HG03520 (cell line): ENCODE measurements around the gene SERAC1.
"Not testable (repeated sequence)": the region's sequence is repeated elsewhere in the genome, so short reads cannot be mapped to it uniquely, and the experiment has no call there.

Source experiments
- ATAC-seq: cut with Tn5 transposase; IDR thresholded peaks from one replicate; pipeline ENCODE4 v1.9.1; 2021; ENCODE audit warnings: mild to moderate bottlenecking, moderate library complexity; ENCODE audit not compliant: unreplicated experiment

SERAC1 gene

DNA sequence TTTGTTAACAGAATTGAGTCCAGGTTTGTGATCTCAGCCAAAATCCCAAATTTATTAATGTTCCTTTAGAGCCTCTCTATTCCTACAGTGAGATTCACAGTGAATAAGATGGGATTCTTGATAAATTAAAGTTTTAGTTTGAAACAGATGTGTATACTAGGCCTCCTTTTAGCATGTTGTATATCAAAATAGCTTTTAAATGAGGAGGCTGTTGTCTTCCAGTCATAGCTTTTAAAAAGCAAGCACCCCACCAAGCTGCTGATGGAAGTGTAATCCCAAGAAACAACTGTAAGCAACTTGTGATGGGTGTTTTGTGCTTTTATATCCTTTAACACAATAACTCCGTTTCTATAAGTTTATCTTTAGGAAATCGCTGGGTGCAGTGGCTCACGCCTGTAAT lies 7.0 kb upstream of the SERAC1 start:
- no peak for ATAC-seq

DNA sequence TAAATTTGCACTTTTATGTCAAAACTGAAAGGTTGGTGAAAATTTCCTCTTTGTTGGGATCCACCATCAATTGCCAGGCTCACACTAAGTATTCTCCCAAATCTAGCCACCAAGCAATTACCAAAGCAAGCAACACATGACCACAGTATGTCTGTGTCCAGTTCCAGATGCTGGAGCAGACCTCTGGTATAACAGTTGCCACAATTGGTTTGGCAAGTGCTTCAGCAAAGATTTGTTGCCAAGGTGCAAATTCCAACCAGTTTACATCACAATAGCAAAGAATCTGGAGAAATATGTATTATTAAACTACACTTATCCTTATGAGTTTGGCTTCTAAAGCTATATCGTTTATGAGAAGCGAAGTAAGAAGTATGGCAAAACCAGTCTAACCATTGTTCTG lies 6.5 kb upstream of the SERAC1 start:
- no peak for ATAC-seq

GRCh38 chr6:158174024-158174423 lies 6.0 kb upstream of the SERAC1 start:
- ATAC-seq, result no peak

DNA sequence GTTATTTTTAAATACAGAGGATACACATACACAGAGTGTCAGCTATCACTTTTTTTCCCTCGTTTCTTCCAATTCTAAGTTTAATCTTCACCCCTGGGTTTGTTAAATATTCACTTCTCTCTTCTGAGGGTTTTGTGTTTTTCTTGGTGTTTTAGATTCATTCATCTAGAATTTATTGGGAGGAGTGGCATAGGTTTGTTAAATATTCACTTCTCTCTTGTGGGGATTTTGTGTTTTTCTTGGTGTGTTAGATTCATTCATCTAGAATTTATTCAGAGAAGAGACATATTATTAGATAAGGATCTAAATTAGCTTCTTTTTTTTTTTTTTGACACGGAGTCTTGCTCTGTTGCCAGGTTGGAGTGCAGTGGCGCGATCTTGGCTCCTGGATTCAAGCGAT lies 3.9 kb upstream of the SERAC1 start:
- no peak for ATAC-seq

- ATAC-seq, result no peak
Observed at GRCh38 chr6:158170656-158171081, 2.6 kb upstream of the SERAC1 start.

GRCh38 chr6:158169634-158170033 lies 1.6 kb upstream of the SERAC1 start:
- ATAC-seq, result not testable (repeated sequence)

GRCh38 chr6:158165919-158166416 lies 2.1 kb downstream of the SERAC1 start:
- ATAC-seq, result no peak

- no peak for ATAC-seq
Observed at GRCh38 chr6:158164579-158165170, 3.4 kb downstream of the SERAC1 start.

GRCh38 chr6:158161566-158162254 lies 6.4 kb downstream of the SERAC1 start:
- ATAC-seq, result no peak

DNA sequence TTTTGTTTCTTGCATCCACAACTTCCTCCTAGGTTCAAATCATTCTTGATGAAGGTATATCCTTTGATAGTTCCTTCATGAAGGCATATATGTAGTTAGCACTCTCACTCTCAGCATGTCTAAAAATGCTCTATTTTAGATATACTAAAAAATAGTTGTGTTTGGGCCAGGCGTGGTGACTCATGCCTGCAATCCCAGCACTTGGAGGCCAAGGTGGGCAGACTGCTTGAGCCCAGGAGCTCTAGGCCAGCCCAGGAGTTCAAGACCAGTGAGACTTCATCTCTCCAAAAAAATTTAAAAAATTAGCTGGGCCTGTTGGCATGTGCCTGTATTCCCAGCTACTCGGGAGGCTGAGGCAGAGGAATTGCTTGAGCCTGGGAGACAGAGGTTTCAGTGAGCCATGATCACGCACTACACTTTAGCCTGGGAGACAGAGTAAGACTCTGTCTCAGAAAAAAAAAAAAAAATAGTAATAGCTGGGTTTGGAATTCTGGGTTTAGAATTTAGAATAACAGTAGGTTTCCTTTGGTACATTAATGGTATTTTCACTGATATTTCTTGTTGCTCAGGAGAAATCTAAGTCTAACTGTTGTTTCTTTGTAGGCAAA lies 7.0 kb downstream of the SERAC1 start:
- no peak for ATAC-seq

GRCh38 chr6:158158748-158159147 lies 9.3 kb downstream of the SERAC1 start:
- no peak for ATAC-seq

- ATAC-seq, result no peak
Observed at GRCh38 chr6:158158123-158158522, 9.9 kb downstream of the SERAC1 start.

DNA sequence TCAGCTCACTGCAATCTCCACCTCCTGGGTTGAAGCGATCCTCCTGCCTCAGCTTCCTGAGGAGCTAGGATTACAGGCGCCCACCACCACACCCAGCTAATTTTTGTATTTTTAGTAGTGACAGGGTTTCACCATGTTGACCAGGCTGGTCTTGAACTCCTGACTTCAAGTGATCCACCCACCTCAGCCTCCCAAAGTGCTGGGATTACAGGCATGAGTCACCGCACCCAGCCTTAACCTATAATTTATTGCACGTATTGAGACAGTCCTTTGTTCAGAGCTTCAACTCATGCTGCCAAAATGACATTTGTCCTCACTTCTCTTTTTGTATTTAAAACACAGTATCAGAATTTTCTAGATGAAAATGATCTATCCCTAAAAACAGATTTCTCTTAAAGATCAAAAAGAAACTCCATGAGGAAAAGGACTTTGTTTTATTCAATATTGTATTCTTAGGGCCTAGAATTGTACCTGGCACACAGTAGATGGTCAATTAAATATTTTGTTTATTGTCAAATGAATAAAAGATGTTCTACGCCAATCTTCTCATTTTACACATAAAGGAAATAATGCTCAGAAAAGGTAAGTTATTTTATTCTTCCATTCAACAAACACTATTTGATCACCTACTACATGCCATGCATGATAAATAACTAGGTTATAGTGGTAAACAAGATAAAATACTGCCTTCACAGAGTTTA lies 10.8 kb downstream of the SERAC1 start:
- ATAC-seq, result no peak

DNA sequence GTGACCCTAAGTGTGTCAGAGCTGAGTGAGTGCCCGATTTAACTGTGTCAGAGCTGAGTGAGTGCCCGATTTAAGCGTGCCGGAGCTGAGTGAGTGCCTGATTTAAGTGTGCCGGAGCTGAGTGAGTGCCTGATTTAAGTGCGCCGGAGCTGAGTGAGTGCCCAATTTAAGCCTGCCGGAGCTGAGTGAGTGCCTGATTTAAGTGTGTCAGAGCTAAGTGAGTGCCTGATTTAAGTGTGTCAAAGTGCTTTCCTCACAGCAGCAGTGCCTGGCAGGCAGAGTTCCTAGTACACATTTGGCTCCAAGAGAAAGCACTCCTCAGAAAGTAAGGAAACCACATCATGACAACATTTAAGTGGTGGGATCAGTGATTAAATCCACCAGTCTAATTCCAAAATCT lies 13.2 kb downstream of the SERAC1 start:
- no peak for ATAC-seq

DNA sequence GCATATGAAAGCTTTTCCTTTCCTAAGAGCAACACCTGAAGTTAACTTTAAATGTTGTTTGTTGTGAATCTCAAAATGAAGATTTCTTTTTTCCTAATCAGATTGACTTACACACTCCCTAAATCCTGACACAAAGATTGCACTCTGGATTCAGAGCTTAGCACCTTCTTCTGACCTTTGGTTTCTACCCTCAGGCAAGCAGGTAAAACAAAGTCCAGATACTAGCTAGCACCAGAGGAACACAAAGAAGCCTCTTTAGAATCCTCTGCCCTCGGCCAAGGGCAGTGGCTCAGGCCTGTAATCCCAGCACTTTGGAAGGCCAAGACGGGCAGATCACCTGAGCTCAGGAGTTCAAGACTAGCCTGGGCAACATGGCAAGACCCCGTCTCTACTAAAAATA lies 14.5 kb downstream of the SERAC1 start:
- no peak for ATAC-seq

DNA sequence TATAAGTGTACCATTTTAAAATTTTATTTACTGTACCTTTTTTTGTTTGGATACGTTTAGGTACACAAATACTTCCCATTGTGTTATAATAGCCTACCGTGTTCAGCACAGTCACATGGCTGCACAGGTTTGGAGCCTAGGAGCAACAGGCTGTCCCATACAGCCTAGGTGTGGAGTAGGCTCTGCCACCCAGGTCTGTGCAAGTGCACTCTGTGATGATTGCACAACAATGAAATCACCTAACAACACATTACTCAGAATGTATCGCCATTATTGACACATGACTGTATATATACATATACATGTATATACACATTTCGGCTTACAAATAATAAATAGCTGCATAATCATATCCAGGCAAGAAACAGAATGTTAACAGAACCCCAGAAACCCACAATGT lies 15.4 kb downstream of the SERAC1 start:
- no peak for ATAC-seq

DNA sequence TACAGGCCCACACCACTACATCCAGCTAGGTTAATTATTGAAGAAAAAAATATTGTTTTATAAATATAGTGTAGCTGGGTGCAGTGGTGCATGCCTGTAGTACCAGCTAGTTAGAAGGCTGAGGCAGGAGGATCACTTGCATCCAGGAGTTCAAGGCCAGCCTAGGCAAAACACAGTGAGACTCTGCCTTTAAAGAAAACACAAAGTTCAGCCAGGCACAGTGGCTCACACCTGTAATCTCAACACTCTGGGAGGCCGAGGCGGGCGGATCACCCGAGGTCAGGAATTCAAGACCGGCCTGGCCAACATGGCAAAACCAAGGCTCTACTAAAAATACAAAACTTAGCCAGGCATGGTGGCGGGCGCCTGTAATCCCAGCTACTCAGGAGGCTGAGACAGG lies 16.0 kb downstream of the SERAC1 start:
- not testable (repeated sequence) for ATAC-seq

DNA sequence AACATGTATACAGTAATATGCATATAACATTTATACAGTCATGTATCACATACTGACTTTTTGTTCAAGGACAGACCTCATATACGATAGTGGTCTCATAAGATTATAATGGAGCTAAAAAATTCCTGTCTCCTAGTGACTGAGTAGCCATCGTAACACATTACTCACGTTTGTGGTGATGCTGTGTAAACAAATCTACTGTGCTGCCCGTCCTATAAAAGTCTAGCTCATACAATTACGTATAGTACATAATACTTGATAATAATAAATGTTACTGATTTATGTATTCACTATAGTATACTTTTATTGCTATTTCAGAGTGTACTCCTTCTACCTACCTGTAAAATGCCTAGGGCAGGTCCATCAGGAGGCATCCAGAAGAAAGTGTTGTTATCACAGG lies 17.4 kb downstream of the SERAC1 start:
- no peak for ATAC-seq

- ATAC-seq, result no peak
Observed at GRCh38 chr6:158149641-158150040, 18.4 kb downstream of the SERAC1 start.

DNA sequence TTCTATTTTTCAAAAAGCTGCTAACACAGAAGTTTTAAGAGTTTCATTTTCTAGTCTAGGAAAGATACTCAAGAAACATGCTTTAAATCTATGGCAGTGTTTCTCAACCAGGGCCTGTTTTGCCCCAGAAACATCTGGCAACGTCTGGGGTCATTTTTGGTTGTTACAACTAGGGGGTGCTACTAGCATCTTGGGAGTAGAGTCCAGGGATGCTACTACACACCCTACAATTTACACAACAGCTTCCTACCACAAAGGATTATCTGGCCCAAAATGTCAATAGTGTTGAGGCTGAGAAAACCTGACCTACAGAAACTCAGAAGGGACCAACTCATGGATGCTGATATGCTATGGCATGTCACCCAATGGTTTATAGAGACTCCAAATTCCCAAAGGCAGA lies 24.4 kb downstream of the SERAC1 start:
- ATAC-seq, result no peak

- no peak for ATAC-seq
Observed at GRCh38 chr6:158142789-158143188, 25.3 kb downstream of the SERAC1 start.

DNA sequence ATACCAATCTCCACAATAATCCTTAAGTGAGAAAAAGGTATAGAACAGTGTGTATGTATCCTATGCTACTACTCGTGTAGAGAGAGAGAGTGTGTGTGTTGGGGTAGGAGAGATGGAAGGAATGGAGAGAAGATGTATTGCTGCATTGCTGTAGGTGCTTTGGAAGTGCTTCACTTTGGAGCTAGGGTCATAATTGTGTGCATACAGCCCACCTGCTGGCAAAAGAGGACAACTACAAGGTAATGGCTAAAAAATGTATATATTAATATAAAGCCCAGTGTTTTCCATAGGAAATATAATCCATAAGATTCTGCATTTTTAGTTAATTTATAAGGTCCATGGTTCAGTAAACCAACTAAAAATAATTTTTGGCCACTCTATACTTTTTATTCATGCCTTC lies 36.1 kb downstream of the SERAC1 start:
- no peak for ATAC-seq
